ENCODE data around the gene PPFIA4.

DNA sequence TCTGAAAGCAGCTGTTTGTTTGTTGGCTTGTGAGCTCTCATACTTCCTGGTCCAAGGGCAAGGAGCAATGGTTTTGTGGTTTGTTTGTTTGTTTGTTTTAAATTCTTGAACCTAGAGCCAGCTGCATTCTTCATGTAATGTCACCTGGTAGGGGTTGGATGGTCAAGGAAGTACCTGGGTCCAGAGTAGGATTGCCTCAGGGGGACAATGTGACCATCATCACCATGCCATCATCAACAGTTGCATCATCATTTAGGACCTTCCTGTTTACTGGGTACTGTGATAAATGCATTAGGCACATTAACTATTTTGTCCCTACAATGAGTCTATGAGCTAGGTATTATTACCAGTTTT is 74.2 kb downstream of the PPFIA4 start:
- TF ChIP-seq, protein P1, sequence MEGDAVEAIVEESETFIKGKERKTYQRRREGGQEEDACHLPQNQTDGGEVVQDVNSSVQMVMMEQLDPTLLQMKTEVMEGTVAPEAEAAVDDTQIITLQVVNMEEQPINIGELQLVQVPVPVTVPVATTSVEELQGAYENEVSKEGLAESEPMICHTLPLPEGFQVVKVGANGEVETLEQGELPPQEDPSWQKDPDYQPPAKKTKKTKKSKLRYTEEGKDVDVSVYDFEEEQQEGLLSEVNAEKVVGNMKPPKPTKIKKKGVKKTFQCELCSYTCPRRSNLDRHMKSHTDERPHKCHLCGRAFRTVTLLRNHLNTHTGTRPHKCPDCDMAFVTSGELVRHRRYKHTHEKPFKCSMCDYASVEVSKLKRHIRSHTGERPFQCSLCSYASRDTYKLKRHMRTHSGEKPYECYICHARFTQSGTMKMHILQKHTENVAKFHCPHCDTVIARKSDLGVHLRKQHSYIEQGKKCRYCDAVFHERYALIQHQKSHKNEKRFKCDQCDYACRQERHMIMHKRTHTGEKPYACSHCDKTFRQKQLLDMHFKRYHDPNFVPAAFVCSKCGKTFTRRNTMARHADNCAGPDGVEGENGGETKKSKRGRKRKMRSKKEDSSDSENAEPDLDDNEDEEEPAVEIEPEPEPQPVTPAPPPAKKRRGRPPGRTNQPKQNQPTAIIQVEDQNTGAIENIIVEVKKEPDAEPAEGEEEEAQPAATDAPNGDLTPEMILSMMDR (IDR thresholded peaks at IDR 0.05; ENCODE audit: insufficient read depth, low read depth, low read length), result no peak
- no peak for TF ChIP-seq EZH2 (IDR thresholded peaks at IDR 0.05; ENCODE audit: insufficient read depth, low read length)
